Measurements from ENCODE around the gene IL17C.

The IL17C gene

DNA sequence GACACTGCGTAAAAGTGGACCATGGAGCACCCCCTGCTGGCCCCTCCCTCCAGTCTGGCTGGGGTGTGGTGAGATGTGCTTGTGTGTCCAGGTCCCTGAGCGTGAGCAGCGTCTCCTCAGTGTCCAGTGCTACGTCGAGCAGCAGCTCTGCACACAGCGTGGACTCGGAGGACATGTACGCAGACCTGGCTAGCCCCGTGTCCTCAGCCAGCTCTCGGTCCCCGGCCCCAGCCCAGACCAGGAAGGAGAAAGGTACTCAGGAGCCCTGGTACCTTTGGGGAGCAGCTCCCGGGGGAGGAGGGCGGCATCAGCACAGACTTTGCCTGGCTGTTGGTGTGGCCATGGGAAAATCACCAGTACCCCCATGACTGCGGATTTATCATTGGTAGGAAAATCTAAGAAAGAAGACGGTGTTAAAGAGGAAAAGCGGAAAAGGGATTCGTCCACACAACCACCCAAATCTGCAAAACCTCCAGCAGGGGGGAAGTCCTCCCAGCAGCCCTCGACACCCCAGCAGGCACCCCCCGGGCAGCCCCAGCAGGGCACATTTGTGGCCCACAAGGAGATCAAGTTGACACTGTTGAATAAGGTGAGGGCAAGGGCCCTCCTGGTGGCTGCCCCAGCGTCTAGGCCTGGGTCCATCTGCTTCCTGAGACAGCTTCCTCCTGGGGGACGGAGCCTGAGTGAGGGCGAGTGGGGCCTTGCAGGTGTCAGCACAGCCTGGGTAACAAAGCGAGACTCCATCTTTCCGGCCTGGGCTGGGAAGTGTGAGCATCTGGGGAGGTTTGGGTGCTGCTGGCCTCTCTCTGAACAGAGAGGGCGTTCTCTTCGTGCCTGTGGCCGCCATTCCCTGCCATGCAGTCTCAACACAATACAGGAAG lies 10.6 kb upstream of the IL17C start:
- DNase-seq (ENCODE audit: low read depth): no peak

DNA sequence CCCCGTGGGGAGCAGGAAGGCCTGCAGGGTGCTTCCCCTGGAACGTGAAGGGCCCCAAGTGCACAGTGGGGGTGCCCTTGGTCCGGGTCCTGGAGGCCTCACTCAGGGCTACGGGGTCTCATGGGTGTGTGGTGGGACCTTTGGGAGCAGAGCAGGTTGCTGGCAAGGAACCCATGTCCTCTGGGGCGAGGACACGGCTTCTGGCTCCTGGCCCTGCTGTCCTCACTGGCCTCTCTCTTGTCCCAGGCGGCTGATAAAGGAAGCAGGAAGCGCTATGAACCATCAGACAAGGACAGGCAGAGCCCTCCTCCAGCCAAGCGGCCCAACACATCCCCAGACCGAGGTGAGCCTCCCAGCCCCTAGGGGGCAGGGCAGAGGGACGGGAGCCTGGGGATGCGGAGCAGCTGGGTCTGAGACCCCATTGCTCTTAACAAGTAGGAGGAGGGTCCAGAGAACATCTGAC lies 9.8 kb upstream of the IL17C start:
- no peak for DNase-seq (ENCODE audit: low read depth)

- no peak for DNase-seq (ENCODE audit: low read depth)
These were observed 8.5 kb upstream of the IL17C start for GRCh38 chr16:88629835-88630234.

DNA sequence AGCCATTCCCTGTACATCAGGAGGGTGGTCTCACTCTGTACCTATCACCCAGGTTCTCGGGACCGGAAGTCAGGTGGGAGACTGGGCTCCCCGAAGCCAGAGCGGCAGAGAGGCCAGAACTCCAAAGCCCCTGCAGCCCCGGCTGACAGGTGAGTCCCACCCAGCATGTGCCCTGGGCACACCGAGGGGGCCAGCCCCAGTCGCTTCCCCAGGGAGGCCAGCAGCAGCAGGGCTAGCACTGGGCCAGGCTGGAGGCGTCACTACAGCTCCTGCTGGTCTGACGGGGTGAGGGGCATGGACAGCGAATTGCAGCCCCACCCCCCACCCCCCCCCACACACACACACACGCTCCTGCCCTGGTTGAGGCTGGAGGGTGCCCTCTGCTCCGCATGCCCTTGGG lies 7.9 kb upstream of the IL17C start:
- no peak for DNase-seq (ENCODE audit: low read depth)

GRCh38 chr16:88630941-88631340 lies 7.4 kb upstream of the IL17C start:
- DNase-seq (ENCODE audit: low read depth): no peak

DNA sequence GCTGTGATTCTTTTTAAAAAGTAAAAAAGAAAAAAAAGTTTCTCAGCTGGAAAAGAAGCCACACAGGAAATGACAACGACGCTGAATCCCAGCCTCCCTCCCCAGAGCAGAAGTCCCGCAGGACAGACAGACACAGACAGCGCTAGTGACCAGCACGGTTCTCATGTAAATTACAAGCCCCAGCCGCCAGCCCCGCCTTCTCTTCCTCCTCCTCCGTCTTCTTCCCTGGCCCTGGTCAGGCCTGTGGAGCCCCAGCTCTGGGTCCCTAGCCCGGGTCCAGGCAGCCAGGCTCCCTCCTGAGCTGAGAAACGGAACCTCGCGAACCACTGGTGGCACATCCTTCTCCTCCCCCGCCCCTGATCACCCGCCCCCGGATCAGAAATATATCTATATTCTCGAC lies 7.0 kb upstream of the IL17C start:
- no peak for DNase-seq (ENCODE audit: low read depth)

GRCh38 chr16:88631920-88632586 lies 6.3 kb upstream of the IL17C start:
- DNase-seq (ENCODE audit: low read depth): no peak

- DNase-seq (ENCODE audit: low read depth): no peak
These were observed 5.8 kb upstream of the IL17C start for GRCh38 chr16:88632587-88632930.

DNA sequence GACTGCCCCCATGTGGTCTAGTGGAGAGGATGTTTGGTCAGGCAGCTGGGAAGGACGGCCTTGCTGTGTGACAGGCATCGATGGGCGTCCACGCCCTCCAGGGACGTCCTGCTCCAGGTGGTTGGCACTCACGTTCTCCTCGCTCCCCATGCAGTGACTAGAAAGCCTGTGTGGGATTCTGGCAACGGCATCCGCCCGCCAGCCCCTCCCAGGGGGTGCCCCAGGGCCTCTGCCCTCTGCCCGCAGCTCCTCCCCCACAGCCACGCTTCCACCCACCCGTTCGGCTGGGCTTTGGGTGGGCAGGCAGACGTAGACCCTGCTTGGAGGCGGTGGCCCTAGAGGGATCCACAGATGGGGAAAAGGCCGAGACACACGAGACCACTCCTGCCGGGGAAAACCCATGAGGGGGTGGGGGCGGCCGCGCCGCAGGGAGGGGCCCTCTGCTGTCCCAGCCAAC lies 4.7 kb upstream of the IL17C start:
- DNase-seq (ENCODE audit: low read depth): peak; percentile 44

GRCh38 chr16:88634141-88634993 lies 4.0 kb upstream of the IL17C start:
- DNase-seq (ENCODE audit: low read depth): peak; percentile 46

DNA sequence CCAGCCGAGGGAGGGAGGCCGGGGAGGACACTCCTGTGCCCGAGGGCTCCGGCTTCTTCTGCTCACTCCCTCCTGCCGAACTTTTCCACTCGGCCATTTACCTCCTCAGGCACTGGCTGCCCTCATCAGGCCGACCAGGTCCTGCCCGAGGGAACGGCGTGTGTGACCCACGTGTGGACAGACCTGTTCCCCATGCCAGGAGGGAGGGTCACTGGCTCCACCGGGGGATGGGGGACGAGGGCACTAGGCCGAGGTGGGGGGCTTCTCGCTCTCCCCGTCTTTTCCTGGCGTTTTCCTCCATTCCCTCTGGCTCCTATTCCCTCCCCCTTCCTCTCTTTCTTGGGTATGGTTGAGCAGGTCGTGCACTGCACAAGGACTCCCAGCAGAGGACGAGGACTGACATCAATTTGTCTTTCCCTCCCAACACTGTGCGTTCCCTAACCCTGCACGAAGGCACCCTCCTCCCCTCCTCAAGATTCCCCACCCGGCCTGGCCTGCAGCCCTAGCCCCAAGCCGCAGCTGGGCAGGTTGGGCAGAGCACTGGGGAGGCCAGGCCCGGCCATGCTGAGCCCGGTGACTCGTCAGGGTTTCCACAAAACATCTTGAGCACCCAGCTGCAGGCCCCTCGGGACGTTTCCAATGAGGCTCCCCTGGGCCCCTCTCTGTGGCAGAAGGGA lies 3.2 kb upstream of the IL17C start:
- DNase-seq (ENCODE audit: low read depth): no peak

- no peak for DNase-seq (ENCODE audit: low read depth)
These were observed 2.6 kb upstream of the IL17C start for GRCh38 chr16:88635671-88636319.

GRCh38 chr16:88636488-88637265 lies 1.7 kb upstream of the IL17C start:
- DNase-seq (ENCODE audit: low read depth): no peak

GRCh38 chr16:88639231-88640038 lies 1.1 kb downstream of the IL17C start:
- DNase-seq (ENCODE audit: low read depth): no peak

- no peak for DNase-seq (ENCODE audit: low read depth)
These were observed 1.7 kb downstream of the IL17C start for GRCh38 chr16:88640039-88640495.

GRCh38 chr16:88640498-88641247 lies 2.3 kb downstream of the IL17C start:
- no peak for DNase-seq (ENCODE audit: low read depth)

- DNase-seq (ENCODE audit: low read depth): no peak
These were observed 4.7 kb downstream of the IL17C start for GRCh38 chr16:88642881-88643643.

GRCh38 chr16:88643644-88643932 lies 5.2 kb downstream of the IL17C start:
- no peak for DNase-seq (ENCODE audit: low read depth)
